Glomerular visceral epithelial cell (primary cell): ENCODE data around the gene DNAJC15.
A peak's percentile ranks its signal among the peaks of the same experiment; 100 is the strongest.
"Not testable (repeated sequence)": the region's sequence is repeated elsewhere in the genome, so short reads cannot be mapped to it uniquely, and the experiment has no call there.

ENCODE experiments used
- DNase-seq: peaks from one replicate; pipeline ENCODE4 v3.0.0-alpha.2; 2016; ENCODE audit errors: extremely low spot score

DNAJC15 gene

DNA sequence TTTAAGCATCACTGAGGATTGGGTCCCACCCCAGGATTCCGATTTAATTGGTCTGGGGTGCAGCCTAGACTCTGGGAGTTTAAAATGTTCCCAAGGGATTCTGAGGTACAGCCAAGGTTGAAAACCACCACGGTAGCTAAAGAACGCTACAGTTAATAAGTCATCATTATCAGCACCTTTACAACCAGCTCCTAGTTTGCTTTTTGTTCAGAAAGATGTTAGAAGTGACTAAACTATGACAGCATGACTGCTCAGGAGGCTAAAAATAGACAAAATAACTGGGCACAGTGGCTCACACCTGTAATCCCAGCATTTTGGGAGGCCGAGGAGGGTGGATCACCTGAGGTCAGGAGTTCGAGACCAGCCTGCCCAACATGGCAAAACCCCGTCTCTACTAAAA is 19.7 kb upstream of the DNAJC15 start:
- no peak for DNase-seq

DNA sequence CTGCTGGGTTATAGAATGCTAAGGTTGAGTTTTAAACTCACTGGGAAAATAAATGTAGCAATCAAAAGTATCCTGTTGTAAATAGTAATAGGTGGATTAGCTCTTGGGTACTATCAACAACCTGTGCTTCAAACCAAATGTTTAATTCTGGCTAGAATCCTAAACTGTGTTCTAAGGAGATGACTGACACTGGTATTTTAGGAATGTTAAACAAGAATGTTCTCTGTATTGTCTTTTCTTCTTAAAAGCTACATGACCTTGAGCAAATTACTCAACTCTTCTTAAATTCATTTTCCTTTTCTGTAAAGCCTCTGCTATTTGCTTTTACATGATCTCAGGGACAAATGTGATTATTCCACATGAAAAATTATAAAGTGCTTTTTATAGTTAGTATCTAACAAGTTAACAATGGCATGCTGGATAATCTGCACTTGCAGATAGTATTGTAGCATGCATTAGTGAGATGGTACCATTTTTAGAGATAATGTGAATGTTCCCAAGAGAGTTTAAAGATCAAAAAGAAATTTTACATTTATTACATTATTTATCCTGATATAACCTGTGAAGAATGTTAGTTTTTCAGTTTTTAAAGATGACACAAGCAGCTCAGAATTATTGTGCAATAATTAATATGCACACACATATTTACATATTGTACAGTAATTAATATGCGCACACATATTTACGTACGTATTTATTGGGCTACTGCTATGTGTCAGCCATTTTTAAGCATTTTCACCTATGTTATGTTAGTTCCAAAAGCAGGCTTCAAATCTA is 17.7 kb upstream of the DNAJC15 start:
- DNase-seq: no peak

DNA sequence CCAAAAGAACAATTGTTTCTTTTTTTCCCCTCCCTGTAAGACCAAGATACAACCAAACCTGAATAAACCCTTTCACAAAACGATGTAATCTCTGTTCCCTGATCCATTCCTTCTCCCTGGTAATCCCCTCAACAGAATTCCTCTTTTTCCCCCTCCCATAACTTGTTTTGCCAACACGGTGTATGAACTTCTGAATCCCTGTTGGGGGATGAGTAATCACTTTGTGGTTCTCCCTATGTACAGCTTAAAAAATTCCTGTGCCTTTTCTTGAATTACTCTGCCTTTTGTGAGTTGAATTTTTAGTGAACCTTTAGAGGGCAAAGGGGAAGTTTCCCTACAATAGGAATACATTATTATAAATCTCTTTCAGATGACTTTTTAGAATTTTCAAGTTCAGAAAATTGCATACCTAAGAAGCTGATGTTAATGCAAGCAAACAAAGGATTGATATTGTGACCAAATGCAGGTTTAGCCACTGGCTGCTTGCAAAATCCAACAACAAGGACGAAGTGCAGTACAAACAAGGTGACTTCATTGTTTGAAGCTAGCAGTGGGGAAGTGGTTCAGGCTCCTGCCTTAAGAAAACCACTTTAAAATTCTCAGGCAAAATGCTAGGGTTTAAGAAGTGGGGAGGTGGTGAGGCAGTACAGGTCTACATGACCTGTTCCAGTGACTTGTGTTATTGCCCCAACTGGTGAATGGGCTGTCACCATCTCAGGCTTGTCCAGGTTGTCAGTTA is 16.3 kb upstream of the DNAJC15 start:
- DNase-seq: peak; percentile 46

DNA sequence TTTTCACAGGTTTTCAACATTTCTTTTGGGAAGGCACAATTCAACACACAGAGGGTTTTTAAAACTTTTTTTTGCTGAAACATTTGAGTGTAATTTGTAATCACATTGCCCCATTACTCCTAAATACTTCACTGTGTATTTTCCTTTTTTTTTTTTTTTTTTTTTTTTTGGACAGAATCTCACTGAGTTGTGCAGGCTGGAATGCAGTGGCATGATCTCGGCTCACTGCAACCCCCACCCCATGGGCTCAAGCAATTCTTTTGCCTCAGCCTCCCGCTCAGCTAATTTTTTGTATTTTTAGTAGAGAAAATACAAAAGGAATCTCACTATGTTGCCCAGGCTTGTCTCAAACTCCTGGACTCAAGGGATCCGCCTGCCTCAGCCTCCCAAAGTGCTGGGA is 14.8 kb upstream of the DNAJC15 start:
- no peak for DNase-seq

DNA sequence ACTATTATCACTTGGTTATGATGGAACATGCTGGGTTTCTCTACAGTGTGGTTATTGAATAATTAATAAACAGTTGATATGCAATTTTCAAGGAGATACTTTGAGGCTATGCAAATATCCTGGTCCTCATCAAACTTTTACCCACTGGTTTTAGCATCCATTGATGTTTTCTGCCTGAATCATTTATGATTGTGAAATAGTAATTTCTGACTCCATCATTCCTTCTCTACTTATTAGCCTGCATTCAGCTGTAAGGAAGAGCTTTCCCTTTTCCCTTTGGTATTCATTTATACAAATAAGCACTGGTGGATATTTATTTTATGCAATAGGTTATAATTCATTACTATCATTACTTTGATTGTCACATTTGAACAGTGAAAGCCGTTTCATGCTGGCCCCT is 13.9 kb upstream of the DNAJC15 start:
- DNase-seq: no peak

DNA sequence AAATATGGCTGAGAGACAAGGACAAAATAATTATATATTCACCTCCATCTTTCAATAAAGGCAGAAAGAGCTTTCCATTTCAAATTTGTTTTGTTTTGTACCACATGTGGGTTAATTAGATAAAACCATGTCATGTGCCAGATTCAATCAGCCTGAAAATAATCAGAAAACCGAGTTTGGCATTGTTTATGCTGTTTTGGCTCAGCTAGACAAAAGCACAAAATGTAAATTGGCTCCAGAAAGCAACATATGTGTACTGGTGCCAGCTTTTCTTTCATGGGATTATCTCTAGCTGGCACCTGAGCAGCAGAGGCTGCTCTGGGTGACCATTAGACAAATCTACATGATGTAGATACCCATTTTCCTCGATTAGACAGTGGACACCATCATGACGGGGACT is 9.2 kb upstream of the DNAJC15 start:
- DNase-seq: no peak

DNA sequence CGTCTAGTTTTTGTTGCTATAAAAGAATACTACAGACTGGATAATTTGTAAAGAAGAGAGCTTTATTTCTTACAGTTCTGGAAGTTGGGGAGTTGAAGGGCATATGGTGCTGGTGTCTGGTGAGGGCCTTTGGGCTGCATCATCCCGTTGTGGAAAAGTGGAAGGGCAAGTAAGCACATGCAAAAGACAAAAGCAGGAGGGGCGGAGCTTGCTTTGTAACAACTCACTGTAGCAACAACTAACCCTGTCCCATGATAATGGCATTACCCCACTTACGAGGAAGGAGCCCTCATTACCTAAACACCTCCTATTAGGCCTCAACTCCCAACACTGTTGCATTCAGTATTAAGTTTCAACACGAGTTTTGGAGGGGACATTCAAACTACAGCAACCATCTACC is 7.2 kb upstream of the DNAJC15 start:
- no peak for DNase-seq

DNA sequence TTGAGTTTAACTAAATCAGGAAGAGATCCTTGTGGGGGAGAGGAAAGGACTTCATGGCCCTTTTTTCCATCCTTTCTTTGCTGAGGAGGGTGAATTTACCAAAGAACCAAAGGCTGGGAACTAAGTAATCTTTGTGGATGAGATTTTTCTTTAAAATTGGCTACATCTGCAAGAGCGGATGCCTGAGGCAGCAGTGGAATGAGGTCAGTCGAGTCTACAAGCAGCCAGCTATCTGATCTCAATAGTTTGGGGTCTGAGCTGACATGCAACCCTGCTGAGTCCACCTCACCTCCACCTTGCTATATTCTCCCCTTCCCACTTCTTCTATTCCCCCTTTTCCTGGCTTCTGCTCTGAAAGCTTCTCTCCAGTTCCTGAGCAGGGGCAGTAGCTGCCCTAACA is 3.6 kb upstream of the DNAJC15 start:
- DNase-seq: no peak

DNA sequence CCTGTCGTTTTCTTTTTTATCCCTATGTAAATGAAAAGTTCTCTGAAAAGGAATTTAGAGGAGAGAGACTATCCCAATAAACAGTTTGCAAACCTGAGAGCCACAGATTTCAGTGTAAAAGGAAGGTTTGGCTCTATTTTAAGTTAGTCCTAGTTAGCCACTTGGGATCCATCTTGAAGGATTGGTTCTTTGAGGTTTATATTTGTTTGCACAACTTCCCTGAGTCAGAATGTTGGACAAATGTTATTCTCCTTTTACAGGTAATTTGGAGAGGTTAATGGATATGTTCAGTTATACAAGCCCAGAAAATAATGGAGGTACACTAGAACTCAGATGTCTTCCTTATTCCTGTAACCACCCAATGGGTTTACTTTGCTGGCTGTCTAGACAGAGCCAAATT is 2.6 kb upstream of the DNAJC15 start:
- no peak for DNase-seq

DNA sequence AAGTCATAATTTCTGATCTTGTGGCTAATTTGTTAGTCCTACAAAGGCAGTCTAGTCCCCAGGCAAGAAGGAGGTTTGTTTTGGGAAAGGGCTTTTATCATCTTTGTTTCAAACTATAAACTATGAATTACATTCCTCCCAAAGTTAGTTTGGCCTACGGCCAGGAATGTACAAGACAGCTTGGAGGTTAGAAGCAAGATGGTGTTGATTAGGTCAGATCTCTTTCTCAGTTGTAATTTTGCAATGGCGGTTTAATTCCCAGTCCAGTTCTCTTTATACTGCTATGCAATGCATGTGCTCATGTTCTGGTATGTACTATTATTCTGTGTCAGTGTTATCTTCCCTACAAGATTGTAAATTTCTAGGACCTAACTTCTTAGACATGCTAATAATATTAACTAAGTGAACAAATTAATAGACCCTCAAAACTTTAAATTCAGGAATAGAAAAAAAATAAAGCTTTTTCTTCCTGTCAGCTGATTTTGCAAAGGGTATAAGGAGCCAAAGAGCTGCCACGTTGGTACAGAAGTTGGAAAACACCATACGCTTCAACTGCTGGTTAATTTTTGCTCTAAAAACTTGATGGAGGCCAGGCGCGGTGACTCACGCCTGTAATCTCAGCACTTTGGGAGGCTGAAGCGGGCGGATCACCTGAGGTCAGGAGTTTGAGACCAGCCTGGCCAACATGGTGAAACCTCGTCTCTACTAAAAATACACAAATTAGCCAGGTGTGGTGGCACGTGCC is 1.3 kb upstream of the DNAJC15 start:
- DNase-seq: no peak

DNA sequence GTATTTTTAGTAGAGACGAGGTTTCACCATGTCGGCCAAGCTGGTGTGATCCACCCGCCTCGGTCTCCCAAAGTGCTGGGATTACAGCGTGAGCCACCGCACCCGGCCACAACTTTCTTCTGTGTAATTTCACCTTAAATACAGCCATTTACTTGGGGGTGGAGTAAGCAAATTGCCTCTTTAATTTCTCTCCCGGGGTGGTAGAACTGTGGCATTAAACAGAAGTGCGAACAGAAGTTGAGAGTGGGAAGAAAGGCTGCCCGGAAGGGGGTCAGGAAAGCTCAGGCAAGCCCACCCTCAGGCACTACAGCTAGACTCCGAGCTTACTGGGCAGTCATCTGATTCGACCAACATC is 475 bp upstream of the DNAJC15 start:
- no peak for DNase-seq

DNA sequence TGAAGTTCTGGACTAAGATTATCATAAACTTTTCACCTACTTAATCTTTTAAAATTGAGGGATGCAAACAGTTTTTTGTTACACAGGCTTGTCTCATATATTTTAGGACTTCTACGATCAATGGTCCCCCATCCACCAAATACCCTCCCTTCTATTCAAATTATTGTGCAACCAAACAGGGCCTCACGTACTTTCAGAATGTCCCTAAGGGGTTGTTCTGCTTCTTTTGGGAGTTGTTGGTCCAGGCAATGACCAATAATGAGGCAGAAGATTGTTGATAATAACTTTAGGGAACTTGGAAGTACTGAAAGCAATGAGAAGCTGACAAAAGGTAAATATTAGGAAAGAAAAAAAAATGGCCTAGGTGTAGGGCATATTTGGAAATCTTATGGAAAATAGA is 2.9 kb downstream of the DNAJC15 start:
- no peak for DNase-seq

DNA sequence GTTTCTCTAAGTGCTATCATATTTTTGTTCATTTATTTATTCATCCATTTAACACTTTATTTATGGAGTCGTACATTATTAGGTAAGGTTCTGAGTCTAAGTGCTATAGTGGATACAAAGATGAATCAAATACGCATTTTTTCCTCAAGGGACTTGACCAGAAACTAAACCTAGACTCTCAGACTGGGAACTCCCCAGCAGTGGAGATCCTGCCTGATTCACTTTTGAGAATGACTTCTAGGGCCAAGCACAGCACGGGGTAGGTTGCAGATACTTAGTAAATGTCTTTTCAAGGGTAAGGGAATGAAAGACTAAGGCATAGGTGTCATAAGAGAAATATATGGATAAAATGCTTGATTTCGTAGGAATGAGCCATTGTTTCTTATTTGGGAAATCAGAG is 7.2 kb downstream of the DNAJC15 start:
- no peak for DNase-seq

DNA sequence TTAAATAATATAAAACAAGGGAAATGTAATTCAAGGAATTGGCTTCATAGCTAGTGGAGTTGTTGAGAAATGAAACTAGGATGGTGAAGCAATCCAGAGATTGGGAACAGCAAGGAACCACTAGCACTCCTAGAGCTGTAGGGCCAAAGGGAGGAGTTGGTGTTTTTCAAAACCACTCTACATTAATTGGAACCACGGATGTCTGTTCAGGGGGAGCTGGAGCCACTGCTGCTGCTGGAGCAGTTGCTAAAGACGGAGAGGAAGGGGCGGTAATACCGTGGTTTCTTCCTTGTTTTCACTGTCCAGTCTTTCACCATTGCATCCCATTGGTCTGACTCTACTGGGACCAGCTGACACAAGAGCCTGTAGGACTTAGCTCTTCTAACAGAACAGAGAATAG is 8.5 kb downstream of the DNAJC15 start:
- DNase-seq: no peak

DNA sequence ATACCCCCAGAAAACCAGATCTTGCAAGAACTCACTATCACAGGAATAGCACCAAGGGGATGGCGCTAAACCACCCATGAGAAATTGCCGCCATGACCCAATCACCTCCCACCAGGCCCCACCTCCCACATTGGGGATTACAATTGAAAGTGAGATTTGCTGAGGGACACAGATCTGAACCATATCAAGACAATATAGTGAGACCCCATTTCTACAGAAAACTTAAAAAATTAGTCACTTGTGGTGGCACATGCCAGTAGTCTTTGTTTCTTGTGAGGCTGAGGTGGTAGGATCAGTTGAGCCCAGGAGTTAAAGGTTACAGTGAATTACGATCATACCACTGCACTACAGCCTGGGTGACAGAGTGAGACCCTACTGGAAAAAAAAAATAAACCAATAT is 9.7 kb downstream of the DNAJC15 start:
- no peak for DNase-seq

DNA sequence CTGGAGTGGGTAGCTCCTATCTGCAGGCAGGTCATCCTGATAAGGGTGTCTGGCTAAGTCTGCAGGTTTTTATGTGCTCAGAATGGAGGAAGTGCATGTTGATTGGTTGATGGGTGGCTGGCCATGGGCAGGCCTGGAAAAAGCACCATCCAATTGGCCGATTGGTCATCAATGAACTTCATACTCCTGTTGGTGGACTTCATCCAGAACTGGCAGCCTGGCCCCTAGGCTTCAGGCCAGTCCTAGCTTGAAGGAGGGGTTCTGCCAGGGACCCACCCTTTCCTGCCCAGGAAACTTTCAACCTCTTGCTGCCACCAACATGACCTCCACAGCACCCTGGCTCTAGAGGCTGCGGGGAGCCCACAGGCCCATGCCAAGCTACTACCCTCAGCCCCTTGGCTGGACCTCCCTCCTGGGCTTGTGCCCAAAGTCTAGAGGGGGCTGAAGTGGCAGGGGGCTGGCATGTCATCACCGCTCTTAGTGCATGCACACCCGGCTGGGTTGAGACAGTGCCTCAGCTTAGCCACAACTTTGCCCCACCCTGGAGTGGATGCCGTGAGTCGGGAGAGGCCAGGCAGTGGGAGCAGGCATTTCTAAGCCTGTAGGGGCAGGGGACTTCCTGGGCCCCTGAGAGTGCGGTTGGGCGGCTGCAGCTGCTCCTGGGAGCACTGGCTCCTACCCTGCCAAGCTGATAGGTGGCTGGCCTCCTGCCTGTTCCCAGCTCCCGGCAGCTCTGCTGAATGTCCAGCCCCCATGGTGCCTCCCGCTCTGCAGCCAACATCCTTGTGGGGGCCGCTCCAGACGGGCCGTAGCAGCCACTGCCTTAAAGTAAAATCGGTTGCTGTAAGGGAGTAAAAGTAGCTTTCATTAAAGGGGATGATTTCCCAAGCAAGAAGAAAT is 13.2 kb downstream of the DNAJC15 start:
- no peak for DNase-seq

DNA sequence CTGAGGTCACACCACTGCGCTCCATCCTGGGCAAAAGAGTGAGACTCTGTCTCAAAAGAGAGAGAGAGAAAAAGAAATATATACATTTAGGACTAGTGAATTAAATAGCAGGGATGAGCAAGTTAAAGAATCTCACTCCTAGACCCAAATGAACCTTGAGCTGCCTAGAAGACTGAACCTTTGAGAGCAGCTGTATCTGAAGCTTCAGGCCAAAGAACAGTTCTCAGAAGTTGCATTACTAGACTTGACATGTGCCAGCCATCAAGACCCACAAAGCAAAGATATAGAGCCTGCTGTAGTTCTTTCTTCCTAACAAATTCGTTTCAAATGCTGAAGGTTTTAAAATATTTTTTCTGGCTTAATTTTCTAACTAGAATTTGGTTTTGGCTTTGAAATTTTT is 16.6 kb downstream of the DNAJC15 start:
- DNase-seq: no peak

DNA sequence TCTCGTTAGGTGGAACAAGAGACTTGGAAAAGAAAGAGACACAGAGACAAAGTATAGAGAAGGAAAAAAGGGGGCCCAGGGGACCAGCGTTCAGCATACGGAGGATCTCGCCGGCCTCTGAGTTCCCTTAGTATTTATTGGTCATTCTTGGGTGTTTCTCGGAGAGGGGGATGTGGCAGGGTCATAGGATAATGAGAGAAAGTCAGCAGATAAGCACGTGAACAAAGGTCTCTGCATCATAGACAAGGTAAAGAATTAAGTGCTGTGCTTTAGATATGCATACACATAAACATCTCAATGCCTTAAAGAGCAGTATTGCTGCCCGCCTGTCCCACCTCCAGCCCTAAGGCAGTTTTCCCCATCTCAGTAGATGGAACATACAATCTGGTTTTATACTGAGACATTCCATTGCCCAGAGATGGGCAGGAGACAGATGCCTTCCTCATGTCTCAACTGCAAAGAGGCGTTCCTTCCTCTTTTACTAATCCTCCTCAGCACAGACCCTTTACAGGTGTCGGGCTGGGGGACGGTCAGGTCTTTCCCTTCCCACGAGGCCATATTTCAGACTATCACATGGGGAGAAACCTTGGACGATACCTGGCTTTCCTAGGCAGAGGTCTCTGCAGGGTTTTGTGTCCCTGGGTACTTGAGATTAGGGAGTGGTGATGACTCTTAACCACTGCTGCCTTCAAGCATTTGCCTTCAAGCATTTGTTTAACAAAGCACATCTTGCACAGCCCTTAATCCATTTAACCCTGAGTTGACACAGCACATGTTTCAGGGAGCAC is 17.4 kb downstream of the DNAJC15 start:
- DNase-seq: not testable (repeated sequence)

DNA sequence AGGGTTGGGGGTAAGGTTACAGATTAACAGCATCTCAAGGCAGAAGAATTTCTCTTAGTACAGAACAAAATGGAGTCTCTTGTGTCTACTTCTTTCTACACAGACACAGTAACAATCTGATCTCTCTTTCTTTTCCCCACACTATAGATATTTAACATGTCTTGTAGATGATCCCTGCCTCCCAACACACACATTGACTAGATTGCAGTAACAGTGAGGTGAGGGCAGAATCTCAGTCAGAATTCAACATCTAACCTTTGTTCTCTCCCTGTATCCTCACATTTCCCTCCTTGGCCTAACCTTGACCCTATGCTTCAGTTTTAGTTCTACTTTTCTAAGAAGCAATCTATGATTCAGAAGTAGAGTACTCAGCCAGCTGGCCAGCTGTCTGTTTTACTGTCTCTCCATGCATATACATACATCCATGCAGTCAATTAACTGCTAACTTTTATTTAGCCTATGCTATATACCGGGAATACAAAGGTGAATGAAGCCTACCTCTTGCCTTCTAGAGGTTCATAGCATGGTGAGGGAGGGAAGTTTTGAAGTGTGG is 18.1 kb downstream of the DNAJC15 start:
- DNase-seq: no peak

DNA sequence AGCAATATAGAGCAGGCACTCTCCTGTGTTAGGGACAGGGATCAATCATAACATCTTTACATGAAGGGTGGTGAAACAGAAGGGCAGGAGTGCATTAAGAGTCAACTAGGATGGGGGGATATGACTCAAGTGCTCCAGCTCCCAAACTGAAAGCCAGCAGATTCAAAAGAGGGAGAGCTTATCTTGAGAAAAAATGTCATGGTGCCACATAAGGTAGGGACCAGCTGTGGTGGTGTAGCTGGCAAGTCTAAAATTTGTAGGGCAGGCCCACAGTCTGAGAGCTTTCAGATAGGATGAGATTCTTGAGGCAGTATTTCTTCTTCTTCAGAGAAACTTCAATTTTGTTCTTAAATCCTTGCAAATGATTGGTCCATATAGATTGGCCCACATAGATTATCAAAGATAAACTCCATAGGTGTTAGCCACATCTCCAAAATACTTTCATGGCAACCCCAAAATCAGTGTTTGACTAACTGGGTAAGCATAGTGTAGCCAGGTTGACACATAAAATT is 19.1 kb downstream of the DNAJC15 start:
- no peak for DNase-seq
